Right atrium auricular region (tissue), 2 donors: ENCODE results near the gene NHSL1. TPM values are rescaled to one million over a fixed set of nuclear protein-coding genes. Genes with fewer than 3 reads are reported as not detected.

ENCODE experiments used
- DNase-seq: peaks from one replicate; pipeline ENCODE4 v3.0.0-alpha.2; 2019; ENCODE audit warnings: low spot score
- H3K27ac ChIP-seq, 2 donors: fragments of 200-600 bp; sonication (generic); 1 replicate in 1 of 2; 2 replicates in 1 of 2; pipeline ENCODE4 v1.5.1; 2016 to 2019
- H3K27me3 ChIP-seq, 2 donors: fragments of 200-600 bp; sonication (generic); one replicate each; pipeline versions ENCODE4 v1.5.1 to v1.6.0; 2017 to 2019
- H3K36me3 ChIP-seq: fragments of 200-600 bp; sonication (generic); one replicate; pipeline ENCODE4 v1.5.1; 2016
- H3K4me1 ChIP-seq, 2 donors: fragments of 200-600 bp; sonication (generic); one replicate each; pipeline versions ENCODE4 v1.5.1 to v1.6.0; 2017 to 2019
- H3K4me3 ChIP-seq, 2 donors: fragments of 200-600 bp; sonication (generic); 1 replicate in 1 of 2; 2 replicates in 1 of 2; pipeline ENCODE4 v1.5.1; 2017 to 2019; ENCODE audit warnings: mild to moderate bottlenecking in 1 of 2, moderate library complexity in 1 of 2
- H3K9me3 ChIP-seq, 2 donors: fragments of 200-600 bp; sonication (generic); one replicate each; pipeline ENCODE4 v1.5.1; 2019
- total RNA-seq, 2 donors: library from RNA; depleted of rRNA; stranded (reverse); fragments of >200 nt; gene quantifications; one replicate each; pipeline ENCODE4 v1.1.0, GENCODE V29; 2016
- TF ChIP-seq, protein P1 (sequence below), 2 donors: fragments of 200-600 bp; sonication (generic); IDR thresholded peaks; one replicate each; pipeline ENCODE4 v1.5.1; 2019; ENCODE audit warnings: antibody characterized with exemption in 2 of 2

Gene NHSL1
- total RNA-seq, 2 donors from 2014 or later, result 34.3 to 41.6 TPM

DNA sequence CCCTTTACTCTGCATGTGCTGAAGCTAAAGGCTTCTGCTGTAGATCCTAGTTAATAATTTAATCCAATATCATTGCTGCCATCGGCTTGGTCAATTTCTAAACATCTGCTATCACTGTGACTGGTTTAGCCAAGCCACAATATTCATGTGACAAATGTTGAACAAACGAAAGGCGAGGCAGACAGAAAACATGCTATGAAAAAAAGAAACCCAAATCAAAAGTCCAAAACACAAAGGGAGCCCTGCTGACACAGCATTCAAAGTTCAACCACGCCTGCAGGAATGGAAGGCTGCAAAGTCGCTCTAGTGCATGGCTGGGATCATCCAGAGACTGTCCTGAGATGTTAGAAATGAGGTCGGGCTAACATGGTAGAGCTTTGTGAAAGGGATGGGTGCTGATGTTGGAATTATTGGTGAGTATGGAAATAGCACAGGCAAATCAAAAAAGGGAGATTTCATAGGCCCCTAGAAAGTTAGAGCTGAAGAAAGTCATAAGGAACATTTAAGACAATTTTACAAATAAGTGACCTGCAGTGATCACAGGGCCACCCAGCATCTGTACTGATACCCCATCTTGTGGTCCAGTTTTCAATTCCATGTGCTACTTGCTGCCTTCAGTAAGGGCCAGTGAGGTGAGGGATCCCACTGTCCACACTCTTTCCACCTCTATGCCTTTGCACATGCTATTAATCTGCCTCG is 8.8 kb upstream of the NHSL1 start:
- no peaks in the 10 kb centered on the region for H3K9me3 ChIP-seq
- no peak overlapping the region for H3K4me3 ChIP-seq
- no peak for DNase-seq
- TF ChIP-seq, protein P1, sequence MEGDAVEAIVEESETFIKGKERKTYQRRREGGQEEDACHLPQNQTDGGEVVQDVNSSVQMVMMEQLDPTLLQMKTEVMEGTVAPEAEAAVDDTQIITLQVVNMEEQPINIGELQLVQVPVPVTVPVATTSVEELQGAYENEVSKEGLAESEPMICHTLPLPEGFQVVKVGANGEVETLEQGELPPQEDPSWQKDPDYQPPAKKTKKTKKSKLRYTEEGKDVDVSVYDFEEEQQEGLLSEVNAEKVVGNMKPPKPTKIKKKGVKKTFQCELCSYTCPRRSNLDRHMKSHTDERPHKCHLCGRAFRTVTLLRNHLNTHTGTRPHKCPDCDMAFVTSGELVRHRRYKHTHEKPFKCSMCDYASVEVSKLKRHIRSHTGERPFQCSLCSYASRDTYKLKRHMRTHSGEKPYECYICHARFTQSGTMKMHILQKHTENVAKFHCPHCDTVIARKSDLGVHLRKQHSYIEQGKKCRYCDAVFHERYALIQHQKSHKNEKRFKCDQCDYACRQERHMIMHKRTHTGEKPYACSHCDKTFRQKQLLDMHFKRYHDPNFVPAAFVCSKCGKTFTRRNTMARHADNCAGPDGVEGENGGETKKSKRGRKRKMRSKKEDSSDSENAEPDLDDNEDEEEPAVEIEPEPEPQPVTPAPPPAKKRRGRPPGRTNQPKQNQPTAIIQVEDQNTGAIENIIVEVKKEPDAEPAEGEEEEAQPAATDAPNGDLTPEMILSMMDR (IDR thresholded peaks at IDR 0.05), result no peak
- H3K27me3 ChIP-seq, result no peaks in the 10 kb centered on the region
- H3K27ac ChIP-seq, result no peak overlapping the region
- no peaks in the 10 kb centered on the region for H3K4me1 ChIP-seq
- H3K36me3 ChIP-seq, result no peaks in the 10 kb centered on the region

DNA sequence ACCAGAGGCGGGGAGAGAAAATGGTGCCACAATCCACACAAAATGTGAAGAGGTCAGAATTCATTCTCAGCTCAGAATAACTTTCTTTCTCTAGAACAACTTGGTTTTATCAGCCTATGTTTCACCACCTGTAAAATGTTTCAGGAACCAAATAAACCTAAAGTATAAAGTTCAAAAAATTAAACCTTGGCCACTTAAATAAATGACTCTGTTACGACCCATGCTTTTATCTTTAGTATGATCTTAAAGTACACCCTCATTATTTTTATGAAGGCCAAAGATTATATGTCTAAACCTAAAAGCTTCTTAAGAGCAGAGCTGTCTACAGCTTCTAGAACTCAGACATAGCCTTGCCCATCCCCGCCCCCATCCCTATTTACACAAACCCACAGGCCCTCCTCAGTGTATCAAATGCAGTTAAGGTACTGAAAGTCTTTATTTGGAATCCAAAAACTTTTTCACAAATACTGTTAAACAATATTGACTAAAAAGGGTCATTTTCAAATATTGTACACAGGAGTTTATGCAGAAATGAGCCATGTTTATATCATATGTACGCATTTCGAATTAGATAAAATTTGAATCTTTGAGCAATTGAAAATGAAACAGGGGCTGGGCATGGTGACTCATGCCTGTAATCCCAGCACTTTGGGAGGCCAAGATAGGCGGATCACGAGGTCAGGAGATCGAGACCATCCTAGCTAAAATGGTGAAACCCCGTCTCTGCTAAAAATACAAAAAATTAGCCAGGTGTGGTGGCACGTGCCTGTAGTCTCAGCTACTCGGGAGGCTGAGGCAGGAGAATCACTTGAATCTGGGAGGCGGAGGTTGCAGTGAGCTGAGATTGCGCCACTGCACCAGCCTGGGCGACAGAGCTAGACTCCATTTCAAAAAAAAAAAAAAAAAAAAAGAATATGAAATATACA is 5.7 kb upstream of the NHSL1 start:
- H3K4me1 ChIP-seq, result no peaks in the 10 kb centered on the region
- no peaks in the 10 kb centered on the region for H3K36me3 ChIP-seq
- no peak for DNase-seq
- H3K27me3 ChIP-seq, result no peaks in the 10 kb centered on the region
- no peaks in the 10 kb centered on the region for H3K9me3 ChIP-seq
- TF ChIP-seq, protein P1 (IDR thresholded peaks at IDR 0.05), result no peak
- H3K4me3 ChIP-seq, result no peak overlapping the region
- H3K27ac ChIP-seq, result no peak overlapping the region

DNA sequence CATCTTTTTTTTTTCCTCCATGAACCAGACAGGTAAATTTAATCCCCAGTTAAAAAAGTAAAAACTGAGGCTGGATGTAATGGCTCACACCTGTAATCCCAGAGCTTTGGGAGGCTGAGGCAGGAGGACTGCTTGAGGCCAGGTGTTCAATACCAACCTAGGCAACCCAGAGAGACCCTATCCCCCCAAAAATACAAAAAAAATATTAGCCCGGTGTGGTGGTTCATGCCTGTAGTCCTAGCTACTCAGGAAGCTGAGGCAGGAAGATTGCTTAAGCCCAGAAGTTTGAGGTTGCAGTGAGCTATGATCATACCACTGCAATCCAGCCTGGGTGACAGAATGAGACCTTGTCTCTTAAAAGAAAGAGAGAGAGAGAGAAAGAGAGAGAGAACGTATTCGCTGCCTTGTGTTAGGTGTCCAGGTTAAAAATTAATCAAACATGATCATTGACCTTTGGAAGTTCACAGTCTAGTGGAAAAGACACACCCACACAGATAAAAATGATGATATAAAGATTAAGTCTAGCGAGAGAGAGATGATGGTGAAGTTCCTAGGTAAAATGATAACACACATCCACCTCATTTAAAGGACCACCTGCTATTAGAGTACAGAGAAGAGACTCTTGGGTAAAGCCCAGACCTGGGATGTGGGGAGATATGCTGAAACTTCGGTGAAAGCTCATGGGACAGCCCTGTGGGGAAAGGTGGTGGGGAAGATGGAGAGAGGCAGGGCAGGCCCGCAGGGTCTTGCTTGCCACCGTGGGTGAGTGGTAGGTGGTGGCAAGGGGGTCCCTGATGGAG is 4.8 kb upstream of the NHSL1 start:
- H3K27me3 ChIP-seq, result no peaks in the 10 kb centered on the region
- TF ChIP-seq, protein P1 (IDR thresholded peaks at IDR 0.05), result no peak
- no peak for DNase-seq
- H3K27ac ChIP-seq, result no peak overlapping the region
- peaks cover 0 to 7% of the 10 kb centered on the region in 2 donors for H3K4me1 ChIP-seq
- H3K4me3 ChIP-seq, result no peak overlapping the region
- H3K36me3 ChIP-seq, result no peaks in the 10 kb centered on the region
- H3K9me3 ChIP-seq, result no peaks in the 10 kb centered on the region

DNA sequence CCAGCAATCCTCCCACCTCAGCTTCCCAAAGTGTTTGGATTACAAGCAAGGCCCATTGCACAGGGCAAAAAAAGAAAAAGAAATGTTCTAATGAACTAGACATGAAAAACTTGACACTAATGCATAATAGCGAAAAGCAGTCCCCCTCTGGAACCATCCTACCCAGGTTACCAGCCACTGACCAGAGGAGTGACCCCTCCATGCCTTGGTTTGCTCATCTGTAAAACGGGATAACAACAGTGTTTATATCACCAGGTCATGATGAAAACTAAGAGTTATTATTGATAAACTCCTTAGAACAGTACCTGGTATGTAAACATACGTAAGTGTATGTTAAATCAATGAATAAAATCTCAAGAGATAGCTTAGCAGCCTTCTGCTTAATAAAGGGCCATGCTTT is 3.3 kb upstream of the NHSL1 start:
- Histone ChIP-seq H3K9me3 (no peaks in the 10 kb centered on the region), H3K4me3 (no peak overlapping the region), H3K4me1 (peaks cover 0 to 14% of the 10 kb centered on the region in 2 donors), H3K27ac (no peak overlapping the region), H3K36me3 (no peaks in the 10 kb centered on the region), H3K27me3 (no peaks in the 10 kb centered on the region)
- DNase-seq, result no peak
- TF ChIP-seq, protein P1 (IDR thresholded peaks at IDR 0.05), result no peak

DNA sequence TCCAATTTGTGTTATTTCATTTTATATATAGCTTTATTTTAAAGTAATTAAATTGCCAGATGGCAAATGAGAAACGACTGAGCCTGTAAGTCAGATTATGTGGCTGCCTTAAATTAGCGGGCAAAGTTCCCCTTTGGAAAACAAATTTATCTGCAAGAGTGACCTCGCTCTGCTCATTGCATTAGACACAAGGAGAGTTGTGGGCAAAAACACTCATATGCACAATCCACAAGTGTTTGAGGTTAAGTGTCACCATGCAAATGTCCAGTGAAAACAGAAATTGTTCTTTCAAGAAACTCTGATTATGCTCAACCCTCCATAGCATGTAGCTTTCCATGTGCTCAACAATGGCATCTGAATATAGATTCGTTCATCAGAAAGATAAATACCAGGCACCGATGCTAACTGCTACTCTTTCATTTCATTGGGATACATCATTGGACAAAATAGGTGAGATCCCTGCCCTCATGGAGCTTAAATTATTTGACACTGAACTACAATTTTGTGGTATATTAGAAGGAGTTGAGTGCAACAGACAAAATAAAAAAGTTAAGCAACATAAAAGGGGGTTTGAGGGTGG is 1.7 kb upstream of the NHSL1 start:
- no peak for DNase-seq
- Histone ChIP-seq H3K27me3 (no peaks in the 10 kb centered on the region), H3K36me3 (peaks cover 2% of the 10 kb centered on the region), H3K4me1 (peaks cover 0 to 14% of the 10 kb centered on the region in 2 donors), H3K9me3 (no peaks in the 10 kb centered on the region), H3K4me3 (no peak overlapping the region), H3K27ac (no peak overlapping the region)
- TF ChIP-seq, protein P1 (IDR thresholded peaks at IDR 0.05), result no peak
